AG04450 (cell line): ENCODE results near the gene NKX3-2. TPM values are rescaled to one million over a fixed set of nuclear protein-coding genes. Genes with fewer than 3 reads are reported as not detected.

Experiments used
- CTCF ChIA-PET: fragments of 300-600, 350-600 bp; formaldehyde crosslinking; extraction: SDS; loops from one replicate; lab custom pipeline; 2022; ENCODE audit warnings: antibody characterized with exemption, inconsistent platforms; lab: Charles Lee
- POLR2A ChIA-PET: fragments of 350-600 bp; formaldehyde crosslinking; extraction: SDS; loops from one replicate; lab custom pipeline; 2021; ENCODE audit warnings: antibody characterized with exemption, inconsistent platforms; lab: Yijun Ruan, JAX
- DNase-seq: peaks from one replicate; pipeline ENCODE4 v3.0.0-alpha.2; 2011; ENCODE audit warnings: low read depth, low spot score
- H3K27ac ChIP-seq: one replicate; pipeline ENCODE4 v1.5.1; 2012; ENCODE audit warnings: low read depth, low read length, control low read depth
- H3K27me3 ChIP-seq: one replicate; pipeline ENCODE4 v1.6.0; 2012; ENCODE audit warnings: low read length; ENCODE audit not compliant: control insufficient read depth, insufficient read depth
- H3K4me3 ChIP-seq: 2 replicates; pipeline ENCODE4 v1.5.1; 2011; ENCODE audit warnings: mild to moderate bottlenecking, low read depth, low read length, control low read depth
- H3K9me3 ChIP-seq: 2 replicates; pipeline ENCODE4 v1.5.1; 2012; ENCODE audit warnings: low read length; ENCODE audit not compliant: control insufficient read depth, insufficient read depth
- polyA plus RNA-seq: library from polyadenylated mRNA; depleted of rRNA; stranded (reverse); fragments of >200 nt; gene quantifications from 2 replicates; pipeline ENCODE4 v1.2.3, GENCODE V29; 2011
- TF ChIP-seq, protein P1 (sequence below): IDR thresholded peaks from 2 replicates; pipeline ENCODE4 v1.5.1; 2011; ENCODE audit warnings: low read depth, low read length, control low read depth, inconsistent platforms

The NKX3-2 gene
- polyA plus RNA-seq, 1 experiment = not detected

DNA sequence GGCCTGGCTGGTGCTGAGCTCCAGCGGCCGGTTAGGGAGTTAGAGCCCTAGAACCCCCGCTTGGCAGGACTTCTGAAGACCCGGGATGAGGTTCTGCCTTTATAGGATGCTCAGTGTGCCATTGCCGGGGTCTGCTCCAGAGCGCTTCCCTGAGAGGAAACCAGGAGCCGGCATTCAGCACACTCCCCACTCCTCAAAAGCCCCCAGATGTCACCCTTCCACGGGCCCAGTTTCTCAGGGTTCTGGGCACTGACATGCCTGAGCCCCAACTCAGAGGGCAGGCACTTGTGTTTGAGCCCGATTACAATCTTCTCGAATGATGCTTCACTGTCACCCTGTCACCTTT is 6.5 kb downstream of the NKX3-2 start:
- H3K9me3 ChIP-seq = peaks cover 29% of the 10 kb centered on the region
- no peak overlapping the region for H3K4me3 ChIP-seq
- peaks cover 96% of the 10 kb centered on the region for H3K27me3 ChIP-seq
- ChIA-PET CTCF (no interaction called here), POLR2A (no interaction called here)
- TF ChIP-seq, protein P1, sequence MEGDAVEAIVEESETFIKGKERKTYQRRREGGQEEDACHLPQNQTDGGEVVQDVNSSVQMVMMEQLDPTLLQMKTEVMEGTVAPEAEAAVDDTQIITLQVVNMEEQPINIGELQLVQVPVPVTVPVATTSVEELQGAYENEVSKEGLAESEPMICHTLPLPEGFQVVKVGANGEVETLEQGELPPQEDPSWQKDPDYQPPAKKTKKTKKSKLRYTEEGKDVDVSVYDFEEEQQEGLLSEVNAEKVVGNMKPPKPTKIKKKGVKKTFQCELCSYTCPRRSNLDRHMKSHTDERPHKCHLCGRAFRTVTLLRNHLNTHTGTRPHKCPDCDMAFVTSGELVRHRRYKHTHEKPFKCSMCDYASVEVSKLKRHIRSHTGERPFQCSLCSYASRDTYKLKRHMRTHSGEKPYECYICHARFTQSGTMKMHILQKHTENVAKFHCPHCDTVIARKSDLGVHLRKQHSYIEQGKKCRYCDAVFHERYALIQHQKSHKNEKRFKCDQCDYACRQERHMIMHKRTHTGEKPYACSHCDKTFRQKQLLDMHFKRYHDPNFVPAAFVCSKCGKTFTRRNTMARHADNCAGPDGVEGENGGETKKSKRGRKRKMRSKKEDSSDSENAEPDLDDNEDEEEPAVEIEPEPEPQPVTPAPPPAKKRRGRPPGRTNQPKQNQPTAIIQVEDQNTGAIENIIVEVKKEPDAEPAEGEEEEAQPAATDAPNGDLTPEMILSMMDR = no peak
- no peak overlapping the region for H3K27ac ChIP-seq
- DNase-seq = no peak

DNA sequence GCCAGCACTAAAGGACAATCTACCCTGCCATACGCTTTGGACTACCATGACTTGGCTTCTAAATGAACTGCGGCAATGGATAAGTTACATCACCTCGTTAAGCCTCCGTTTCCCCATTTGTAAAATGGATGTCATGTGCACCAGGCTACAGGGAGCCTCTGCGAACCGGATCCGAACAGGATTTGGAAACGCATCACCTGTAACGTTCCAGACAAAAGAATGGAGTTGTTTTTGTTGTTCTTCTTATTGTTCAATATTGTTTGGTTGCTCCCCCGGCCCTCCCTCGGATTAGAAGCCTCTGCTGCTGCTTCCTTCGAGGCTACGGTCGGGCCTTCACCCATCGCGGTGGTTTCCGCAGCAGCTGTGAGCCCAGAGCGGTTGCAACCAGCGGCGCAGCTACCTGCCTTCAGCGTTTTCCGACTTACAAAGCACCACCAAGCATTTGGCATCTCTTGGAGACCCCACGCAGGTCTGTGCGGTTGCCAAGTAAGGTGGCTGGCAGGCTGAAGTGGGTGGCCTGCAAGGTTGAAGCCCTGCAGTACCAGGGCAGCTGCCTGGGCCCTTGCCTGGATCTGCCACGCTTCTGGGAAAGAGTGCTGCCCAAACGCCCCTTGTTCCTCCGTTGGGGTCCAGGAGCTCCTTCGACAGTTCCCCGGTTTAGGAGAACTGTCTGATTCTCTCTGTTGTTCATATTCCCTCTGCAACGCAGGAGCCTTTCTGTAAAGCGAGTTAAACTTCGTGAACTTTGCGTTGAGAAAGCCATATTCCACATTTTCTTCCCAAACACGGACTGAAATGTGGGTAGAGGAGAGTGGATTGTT is 7.1 kb downstream of the NKX3-2 start:
- H3K4me3 ChIP-seq = no peak overlapping the region
- TF ChIP-seq, protein P1 = no peak
- peaks cover 97% of the 10 kb centered on the region for H3K27me3 ChIP-seq
- H3K9me3 ChIP-seq = peaks cover 24% of the 10 kb centered on the region
- H3K27ac ChIP-seq = no peak overlapping the region
- ChIA-PET POLR2A (no interaction called here), CTCF (no interaction called here)
- DNase-seq = no peak

- Histone ChIP-seq H3K27me3 (peaks cover 97% of the 10 kb centered on the region), H3K27ac (no peak overlapping the region), H3K9me3 (peaks cover 18% of the 10 kb centered on the region), H3K4me3 (no peak overlapping the region)
- no peak for DNase-seq
- TF ChIP-seq, protein P1 = no peak
- POLR2A ChIA-PET = no interaction called here
- CTCF ChIA-PET = no interaction called here
Measured at GRCh38 chr4:13536607-13537006, 7.7 kb downstream of the NKX3-2 start.

DNA sequence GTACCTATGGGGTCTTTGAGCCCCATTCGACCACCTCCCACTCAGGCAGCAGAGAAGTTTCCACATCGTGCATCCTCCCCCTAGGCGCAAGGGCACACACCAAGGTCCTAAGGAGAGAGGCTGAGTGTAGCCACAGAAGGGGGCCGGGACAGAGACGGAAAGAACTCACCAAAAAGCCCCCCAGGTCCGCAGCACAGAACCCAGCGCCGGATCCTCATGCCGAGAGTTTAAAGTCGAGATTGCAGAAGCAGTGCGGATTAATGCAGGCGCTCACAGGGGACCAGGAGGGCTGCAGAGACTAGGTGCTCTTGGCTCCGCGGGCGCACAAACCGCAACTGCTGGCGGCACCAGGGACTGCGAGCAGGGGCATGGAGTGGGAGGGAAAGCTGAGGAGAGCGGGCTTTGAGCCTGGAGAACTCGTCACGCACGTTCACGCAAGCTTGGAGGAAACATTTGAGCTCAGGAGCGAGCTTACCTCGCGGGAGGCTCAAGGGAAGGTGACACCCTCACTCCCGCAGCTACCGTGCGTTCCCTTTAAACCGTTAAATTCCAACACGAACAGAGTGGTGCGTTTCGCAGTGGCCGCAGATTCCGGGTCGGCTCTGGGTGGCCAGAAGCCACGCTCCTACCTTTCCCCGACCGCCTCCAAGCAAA is 8.5 kb downstream of the NKX3-2 start:
- no peak for DNase-seq
- TF ChIP-seq, protein P1 = no peak
- no peak overlapping the region for H3K27ac ChIP-seq
- CTCF ChIA-PET = no interaction called here
- peaks cover 95% of the 10 kb centered on the region for H3K27me3 ChIP-seq
- POLR2A ChIA-PET = no interaction called here
- H3K4me3 ChIP-seq = no peak overlapping the region
- H3K9me3 ChIP-seq = peaks cover 17% of the 10 kb centered on the region

DNA sequence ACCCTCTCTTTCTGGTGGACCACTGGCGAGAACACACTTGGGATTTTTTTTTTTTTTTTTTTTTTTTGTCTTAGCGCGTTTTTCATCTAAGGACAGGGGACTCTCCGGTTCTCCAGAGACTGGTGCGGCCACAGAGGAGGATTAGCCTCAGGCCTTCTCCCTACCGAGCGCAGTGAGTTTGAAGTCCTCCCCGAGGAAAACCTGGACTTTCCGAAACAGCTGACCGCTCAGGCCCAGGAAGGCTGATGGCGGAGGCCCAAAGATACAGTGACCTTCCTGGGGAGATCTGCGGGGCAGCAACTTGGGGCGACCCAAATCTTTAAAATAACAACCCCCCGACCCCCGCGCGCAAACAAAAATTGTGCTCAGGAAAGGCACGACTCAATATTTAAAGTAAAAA is 9.2 kb downstream of the NKX3-2 start:
- no peak for DNase-seq
- POLR2A ChIA-PET = no interaction called here
- Histone ChIP-seq H3K9me3 (peaks cover 17% of the 10 kb centered on the region), H3K27ac (no peak overlapping the region), H3K27me3 (peaks cover 95% of the 10 kb centered on the region), H3K4me3 (no peak overlapping the region)
- TF ChIP-seq, protein P1 = no peak
- CTCF ChIA-PET = no interaction called here
